SK-N-MC (cell line): ENCODE measurements around the gene SLC43A2.

ENCODE experiments used
- DNase-seq: peaks from one replicate; pipeline ENCODE4 v3.0.0-alpha.2; 2011; ENCODE audit warnings: low read depth, low spot score
- H3K27ac ChIP-seq: fragments of 200-600 bp; sonication (generic); 2 replicates; pipeline ENCODE4 v1.5.1; 2016; ENCODE audit warnings: mixed run types
- H3K36me3 ChIP-seq: fragments of 200-600 bp; sonication (generic); 2 replicates; pipeline ENCODE4 v1.6.1; 2017; ENCODE audit warnings: antibody characterized with exemption, low read length, mixed read lengths; ENCODE audit not compliant: insufficient read depth
- H3K4me3 ChIP-seq: fragments of 200-600 bp; sonication (generic); 2 replicates; pipeline ENCODE4 v1.5.1; 2016
- H3K9ac ChIP-seq: fragments of 200-600 bp; sonication (generic); 2 replicates; pipeline ENCODE4 v1.8.0; 2017; ENCODE audit warnings: mixed run types, mixed read lengths; ENCODE audit not compliant: insufficient read length
- H3K9me3 ChIP-seq: fragments of 200-600 bp; sonication (generic); 2 replicates; pipeline ENCODE4 v1.6.1; 2017; ENCODE audit warnings: low read depth, mild to moderate bottlenecking, antibody characterized with exemption, low read length, moderate library complexity, mixed read lengths
- EZH2 ChIP-seq: fragments of 200-600 bp; sonication (generic); IDR thresholded peaks from one replicate; pipeline ENCODE4 v1.6.1; 2017; ENCODE audit warnings: antibody characterized with exemption
- FOXP2 ChIP-seq: optimal IDR thresholded peaks from 2 replicates; pipeline ENCODE3; 2011; ENCODE audit warnings: mild to moderate bottlenecking, moderate library complexity; ENCODE audit not compliant: insufficient read depth; ENCODE audit errors: extremely low read length, control extremely low read depth
- POLR2AphosphoS5 ChIP-seq: IDR thresholded peaks from 2 replicates; pipeline ENCODE4 v1.6.1; 2012; ENCODE audit warnings: mild to moderate bottlenecking, low read depth, low read length, borderline replicate concordance

Gene SLC43A2

DNA sequence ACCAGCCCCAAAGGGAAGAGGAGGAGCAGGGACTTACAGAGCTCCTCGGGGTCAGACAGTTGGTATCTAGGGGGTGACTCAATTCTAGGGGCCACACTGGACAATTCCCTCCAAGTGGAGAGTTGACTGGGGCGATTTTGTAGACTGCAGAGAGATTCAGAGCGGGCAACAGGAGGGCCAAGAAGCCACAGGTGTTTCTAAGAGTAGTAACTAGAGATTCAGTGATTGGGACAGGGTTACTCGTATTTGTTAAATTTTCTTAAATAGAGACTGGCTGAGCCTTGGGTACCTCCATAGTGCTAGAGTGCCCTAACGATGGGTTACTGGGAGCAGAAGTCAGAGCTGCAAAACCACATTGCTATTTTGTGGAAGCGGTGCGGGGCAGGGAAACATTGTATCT is 109.0 kb downstream of the SLC43A2 start:
- no peak overlapping the region for H3K9ac ChIP-seq
- no peaks in the 10 kb centered on the region for H3K9me3 ChIP-seq
- H3K4me3 ChIP-seq, result no peak overlapping the region
- no peak for TF ChIP-seq EZH2
- no peak for TF ChIP-seq POLR2AphosphoS5
- no peak for TF ChIP-seq FOXP2
- H3K27ac ChIP-seq, result no peak overlapping the region
- peaks cover 6% of the 10 kb centered on the region for H3K36me3 ChIP-seq
- no peak for DNase-seq
